Measurements from ENCODE around the gene PRELP.

- TF ChIP-seq CTCF (IDR thresholded peaks at IDR 0.05) (no peak), POLR2A (IDR thresholded peaks at IDR 0.05) (no peak), EP300 (IDR thresholded peaks at IDR 0.05) (no peak)
Observed at GRCh38 chr1:203456577-203456976, 19.0 kb upstream of the PRELP start.

Data from sigmoid colon (tissue), 4 donors.